HG03066 (cell line): ENCODE measurements around the gene MT1G.
A peak's percentile ranks its signal among the peaks of the same experiment; 100 is the strongest.
"Not testable (repeated sequence)": the region's sequence is repeated elsewhere in the genome, so short reads cannot be mapped to it uniquely, and the experiment has no call there.

Experiments
- ATAC-seq: cut with Tn5 transposase; IDR thresholded peaks from one replicate; pipeline ENCODE4 v1.9.1; 2021; ENCODE audit warnings: low read depth; ENCODE audit not compliant: unreplicated experiment

Gene MT1G

DNA sequence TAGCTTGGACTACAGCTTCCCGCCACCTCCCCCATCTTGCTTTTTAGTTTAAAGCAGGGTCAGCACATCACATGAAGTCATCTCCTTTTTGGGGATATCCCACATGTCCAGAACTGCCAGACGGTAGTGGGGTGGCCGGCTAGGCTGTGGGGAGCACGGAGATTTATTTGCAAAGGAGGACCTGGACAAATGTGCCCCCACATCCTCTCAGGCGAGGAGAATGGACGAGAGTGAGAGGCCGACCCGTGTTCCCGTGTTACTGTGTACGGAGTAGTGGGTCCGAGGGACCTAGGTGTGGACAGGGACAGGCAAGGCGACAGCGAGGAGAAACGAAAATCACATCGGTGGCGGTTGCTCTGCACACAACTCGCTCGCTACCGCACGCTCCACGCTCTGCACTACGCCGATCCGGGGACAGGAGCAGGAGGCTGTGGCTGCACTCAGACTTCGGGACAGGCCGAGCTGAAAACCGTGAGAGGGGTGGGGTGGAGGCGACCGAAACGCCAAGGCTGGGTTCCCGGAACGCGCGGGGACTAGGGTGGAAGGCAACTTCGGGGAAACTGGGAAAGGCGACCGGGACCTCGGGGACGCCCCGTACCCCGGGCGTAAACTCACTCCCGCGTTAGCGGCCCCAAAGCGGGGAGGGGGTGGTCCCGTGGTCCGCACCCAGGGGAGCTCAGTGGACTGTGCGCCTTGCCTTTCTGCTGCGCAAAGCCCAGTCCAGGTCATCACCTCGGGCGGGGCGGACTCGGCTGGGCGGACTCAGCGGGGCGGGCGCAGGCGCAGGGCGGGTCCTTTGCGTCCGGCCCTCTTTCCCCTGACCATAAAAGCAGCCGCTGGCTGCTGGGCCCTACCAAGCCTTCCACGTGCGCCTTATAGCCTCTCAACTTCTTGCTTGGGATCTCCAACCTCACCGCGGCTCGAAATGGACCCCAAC, 29.8 kb downstream of the MT1G start, which contains the start of gene MT1A:
MT1A (plus strand) TSS at position 853 of the 937 bp plus-strand sequence; CDS start at position 926, 73 bp downstream.
- ATAC-seq = no peak

DNA sequence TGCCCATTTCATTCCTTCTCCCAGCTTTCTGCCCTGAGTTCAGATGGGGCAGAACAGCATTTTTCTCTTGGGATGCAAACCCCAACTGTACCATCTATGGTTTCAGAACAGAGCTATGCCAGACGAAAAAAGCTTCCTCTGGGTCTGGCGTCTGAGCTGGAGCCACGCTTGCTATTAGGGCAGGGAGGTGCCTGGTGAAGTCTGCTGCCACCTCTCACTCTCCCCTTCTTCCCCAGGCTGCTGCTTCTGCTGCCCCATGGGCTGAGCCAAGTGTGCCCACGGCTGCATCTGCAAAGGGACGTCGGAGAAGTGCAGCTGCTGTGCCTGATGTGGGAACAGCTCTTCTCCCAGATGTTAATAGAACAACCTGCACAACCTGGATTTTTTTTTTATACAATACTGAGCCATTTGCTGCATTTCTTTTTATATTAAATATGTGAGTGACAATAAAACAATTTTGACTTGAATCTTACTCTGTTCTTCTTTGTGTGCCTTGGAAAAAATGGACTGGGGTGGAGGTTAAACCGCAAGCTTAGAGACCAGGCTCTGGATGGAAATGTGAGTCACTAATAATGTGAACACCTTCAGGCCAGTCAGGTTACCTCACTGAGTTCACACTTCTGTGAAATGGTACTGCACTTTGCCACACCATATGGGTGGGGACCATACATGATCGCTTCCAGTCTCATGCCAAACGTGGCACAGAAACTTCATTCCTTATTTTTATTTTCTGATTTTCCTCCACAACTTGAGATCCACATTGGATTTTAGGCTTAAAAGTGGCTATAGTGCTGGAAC, 31.1 kb downstream of the MT1G start:
- no peak for ATAC-seq

DNA sequence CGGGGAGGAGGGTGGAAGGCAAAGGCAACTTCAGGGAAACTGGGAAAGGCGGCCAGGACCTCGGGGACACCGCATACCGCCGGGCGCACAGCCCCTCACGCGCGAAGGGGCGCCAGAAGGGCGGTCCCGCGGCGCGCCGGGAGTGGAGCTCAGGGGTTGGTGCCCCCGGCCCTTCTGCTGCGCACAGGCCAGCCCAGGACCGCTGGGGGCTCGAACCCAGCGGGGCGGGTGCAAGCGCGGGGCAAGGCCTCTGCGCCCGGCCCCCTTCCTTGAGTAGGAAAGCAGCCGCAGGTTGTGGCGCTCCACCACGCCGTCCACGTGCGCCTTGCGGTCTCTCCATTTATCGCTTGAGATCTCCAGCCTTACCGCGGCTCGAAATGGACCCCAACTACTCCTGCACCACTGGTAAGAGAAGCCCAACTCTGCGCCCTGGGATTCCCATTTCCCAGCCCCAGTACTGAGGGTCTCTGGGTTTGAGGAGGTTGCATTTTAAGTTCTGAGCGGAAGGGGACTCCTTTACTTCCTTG, 32.4 kb downstream of the MT1G start:
- ATAC-seq = no peak

DNA sequence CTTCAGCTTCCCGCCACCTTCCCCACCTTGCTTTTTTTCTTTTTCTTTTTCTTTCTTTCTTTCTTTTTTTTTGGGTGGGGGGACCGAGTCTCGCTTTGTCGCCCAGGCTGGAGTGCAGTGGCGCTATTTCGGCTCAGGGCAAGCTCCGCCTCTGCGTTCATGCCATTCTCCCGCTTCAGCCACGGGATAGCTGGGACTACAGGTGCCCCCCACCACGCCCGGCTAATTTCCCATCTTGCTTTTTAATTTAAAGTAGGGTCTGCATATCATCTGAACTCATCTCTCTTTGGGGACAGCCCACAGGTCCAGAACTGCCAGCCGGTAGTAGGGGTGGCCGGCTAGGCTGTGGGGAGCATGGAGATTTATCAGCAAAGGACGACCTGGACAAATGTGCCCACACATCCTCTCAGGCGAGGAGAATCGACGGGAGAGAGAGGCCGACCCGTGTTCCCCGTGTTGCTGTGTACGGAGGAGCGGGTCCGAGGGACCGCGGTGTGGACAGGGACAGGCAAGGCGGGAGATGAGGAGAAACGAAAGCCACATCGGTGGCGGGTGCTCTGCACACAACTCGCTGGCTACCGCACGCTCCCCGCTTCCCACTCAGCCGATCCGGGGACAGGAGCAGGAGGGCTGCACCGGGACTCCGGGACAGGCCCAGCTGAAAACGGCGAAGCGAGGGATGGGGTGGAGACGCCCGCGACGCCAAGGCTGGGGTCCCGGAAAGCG, 33.0 kb downstream of the MT1G start:
- no peak for ATAC-seq

DNA sequence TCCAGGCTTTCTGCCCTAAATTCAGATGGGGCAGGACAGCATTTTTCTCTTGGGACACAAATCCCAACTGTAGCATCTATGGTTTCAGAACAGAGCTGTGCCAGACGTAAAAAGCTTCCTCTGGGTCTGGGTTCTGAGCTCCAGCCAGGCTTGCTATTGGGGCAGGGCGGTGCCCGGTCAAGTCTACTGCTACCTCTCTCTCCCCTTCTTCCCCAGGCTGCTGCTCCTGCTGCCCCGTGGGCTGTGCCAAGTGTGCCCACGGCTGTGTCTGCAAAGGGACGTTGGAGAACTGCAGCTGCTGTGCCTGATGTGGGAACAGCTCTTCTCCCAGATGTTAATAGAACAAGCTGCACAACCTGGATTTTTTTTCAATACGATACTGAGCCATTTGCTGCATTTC, 34.3 kb downstream of the MT1G start:
- ATAC-seq = no peak

DNA sequence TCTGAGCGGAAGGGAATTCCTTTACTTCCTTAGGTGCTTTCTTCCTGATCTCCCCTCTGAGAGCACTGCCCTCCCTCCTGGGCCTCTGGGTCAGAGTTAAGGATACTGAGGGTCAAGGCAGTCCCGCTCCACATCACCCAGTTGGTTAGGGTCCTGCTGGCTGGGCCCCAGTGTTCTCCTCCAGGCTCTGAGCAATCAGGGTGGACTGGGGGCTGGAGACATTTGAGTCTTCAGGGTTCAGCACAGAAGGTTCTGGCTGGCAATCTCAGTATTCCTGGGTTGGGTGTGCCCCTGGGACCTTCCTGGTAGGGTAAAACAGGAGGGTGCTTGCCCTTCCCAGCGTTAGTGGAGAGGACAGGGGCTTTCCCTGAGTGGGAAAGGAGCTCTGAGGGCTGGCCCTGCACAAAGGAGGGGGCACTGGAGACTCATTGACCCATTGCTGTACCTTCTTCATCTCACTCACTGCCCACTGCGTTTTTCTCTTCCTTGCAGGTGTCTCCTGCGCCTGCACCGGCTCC, 35.0 kb downstream of the MT1G start:
- no peak for ATAC-seq

DNA sequence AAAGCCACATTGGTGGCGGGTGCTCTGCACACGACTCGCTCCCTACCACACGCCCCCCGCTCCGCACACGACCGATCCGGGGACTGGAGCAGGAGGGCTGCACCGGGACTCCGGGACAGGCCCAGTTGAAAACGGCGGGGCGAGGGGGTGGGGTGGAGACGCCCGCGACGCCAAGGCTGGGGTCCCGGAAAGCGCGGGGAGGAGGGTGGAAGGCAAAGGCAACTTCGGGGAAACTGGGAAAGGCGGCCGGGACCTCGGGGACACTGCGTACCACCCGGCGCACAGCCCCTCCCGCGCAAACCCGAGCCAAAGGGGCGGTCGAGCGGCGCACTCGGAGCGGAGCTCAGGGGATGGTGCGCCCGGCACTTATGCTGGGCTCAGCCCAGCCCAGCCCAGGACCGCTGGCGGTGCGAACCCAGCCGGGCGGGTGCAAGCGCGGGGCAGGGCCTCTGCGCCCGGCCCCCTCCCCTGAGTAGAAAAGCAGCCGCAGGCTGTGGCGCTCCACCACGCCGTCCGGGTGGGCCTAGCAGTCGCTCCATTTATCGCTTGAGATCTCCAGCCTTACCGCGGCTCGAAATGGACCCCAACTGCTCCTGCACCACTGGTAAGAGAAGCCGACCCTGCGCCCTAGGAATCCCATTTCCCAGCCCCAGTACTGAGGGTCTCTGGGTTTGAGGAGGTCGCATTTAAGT, 35.6 kb downstream of the MT1G start, which contains the start of gene MT1M:
MT1M (plus strand) TSS at position 504 of the 692 bp plus-strand sequence; CDS start at position 577, 73 bp downstream.
- ATAC-seq = no peak

DNA sequence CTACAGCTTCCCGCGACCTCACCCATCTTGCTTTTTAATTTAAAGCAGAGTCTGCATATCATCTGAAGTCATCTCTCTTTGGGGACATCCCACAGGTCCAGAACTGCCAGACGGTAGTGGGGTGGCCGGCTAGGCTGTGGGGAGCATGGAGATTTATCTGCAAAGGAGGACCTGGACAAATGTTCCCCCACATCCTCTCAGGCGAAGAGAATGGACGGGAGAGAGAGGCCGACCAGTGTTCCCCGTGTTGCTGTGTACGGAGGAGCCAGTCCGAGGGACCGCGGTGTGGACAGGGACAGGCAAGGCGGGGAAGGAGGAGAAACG, 36.1 kb downstream of the MT1G start:
- ATAC-seq = no peak

DNA sequence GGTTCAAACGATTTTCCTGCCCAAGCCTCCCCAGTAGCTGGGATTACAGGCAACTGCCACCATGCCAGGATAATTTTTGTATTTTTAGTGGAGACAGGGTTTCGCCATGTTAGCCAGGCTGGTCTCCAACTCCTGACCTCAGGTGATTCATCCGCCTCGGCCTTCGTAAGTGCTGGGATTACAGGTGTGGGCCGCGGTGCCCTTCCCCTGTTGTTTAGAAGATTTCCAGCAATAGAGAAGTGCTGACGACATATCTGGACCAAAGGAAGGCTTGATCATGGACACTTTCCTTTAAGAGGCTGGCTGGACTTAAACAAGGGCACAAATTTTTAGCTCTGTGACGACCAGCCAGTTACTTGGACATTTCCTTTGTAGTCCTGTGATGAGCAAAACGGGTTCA, 36.7 kb downstream of the MT1G start:
- ATAC-seq = no peak

DNA sequence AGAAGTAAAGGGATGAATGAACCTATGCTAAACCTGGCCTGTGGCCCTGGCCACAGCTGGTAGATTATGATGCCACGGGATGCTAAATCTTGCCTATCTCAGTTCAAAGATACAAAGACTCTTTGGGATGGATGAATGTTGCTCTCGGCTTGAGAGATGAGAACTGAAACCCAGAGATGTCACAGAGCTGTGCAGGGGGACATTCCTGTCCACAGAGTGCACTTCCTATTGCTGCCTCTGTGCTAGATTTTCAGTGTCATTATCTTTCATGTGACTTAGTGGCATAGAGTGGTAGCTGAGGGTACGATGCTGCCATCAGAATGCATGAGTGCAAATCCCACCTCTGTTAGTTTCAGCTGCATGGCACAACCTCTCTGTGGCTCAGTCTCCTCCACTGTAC, 37.7 kb downstream of the MT1G start:
- ATAC-seq = peak; percentile 74

DNA sequence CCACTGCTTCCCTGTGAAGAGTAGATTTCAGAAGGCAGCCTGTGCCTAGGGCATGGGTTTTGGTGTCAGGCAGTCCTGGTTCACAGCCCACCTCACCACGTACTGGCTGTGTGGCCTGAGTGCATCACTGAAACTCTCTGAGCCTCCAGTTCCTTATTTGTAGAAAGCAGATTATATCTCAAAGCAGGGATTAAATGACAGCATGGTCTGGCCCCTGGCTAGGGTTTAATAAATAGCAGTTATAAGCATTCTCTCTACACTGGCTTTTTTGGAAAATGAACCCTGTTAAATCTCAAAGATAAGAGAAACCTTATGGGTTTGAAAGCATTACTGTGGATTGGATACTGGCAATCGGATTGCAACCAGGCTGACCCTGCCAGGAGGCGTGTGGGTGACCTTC, 38.3 kb downstream of the MT1G start:
- ATAC-seq = no peak

DNA sequence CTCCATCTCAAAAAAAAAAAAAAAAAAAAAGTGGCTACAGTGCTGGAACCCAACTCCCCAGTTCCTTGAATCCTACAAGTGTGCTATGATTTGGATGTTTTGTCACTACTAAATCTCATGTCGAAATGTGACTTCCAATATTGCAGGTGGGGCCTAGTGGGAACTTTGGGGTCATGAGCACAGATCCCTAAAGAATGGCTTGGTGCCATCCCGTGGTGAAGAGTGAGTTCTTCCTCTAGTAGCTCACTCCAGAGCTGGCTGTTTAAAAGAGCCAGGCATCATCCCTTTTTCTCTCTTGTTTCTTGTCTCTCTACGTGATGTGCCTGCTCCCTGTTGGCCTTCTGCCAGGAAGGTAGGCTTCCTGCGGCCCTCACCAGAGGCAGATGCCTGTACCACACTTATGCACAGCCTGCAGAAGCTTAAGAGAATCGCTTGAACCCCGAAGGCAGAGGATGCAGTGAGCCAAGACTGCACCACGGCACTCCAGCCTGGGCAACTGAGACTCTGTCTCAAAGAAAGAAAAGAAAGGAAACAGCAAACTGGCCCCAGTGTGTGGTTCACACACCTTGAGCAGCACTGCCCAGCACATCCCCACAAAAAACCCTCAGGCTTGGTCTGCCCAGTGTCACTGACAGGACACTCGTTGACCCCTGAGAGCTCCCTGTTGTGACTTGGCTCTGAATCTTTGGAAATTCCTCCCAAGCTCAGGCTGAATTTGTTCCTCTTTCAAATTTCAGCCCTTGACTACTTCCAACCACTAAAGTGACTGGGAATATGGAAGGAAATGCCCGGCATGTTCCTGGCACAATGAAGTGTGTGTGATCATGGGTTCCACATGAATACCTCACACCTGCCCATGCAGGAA, 39.1 kb downstream of the MT1G start:
- no peak for ATAC-seq

DNA sequence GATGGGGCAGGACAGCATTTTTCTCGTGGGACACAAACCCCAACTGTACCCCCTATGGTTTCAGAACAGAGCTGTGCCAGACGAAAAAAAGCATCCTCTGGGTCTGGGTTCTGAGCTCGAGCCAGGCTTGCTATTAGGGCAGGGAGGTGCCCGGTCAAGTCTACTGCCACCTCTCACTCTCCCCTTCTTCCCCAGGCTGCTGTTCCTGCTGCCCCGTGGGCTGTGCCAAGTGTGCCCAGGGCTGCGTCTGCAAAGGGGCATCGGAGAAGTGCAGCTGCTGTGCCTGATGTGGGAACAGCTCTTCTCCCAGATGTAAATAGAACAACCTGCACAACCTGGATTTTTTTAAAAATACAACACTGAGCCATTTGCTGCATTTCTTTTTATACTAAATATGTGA, 41.2 kb downstream of the MT1G start:
- no peak for ATAC-seq

DNA sequence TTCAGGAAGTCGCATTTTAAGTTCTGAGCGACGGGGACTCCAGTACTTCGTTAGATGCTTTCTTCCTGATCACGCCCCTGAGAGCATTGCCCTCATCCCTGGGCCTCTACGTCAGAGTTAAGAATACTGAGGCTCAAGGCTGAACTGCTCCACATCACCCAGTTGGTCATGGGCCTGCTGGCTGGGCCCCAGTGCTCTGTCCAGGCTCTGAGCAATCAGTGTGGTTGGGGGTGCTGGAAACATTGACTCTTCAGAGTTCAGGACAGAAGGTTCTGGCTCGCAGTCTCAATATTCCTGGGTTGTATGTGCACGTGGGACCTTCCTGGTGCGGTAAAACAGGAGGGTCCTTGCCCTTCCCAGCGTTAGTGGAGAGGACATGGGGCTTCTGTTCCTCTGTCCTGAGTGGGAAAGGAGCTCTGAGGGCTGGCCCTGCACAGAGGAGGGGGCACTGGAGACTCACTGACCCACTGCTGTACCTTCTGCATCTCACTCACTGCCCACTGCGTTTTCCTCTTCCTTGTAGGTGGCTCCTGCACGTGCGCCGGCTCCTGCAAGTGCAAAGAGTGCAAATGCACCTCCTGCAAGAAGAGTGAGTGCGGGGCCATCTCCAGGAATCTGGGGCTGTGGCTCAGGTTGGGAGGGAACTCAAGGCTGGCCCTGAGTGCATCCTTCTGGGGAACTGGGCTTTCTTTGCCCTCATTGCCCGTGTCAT, 41.8 kb downstream of the MT1G start:
- no peak for ATAC-seq

DNA sequence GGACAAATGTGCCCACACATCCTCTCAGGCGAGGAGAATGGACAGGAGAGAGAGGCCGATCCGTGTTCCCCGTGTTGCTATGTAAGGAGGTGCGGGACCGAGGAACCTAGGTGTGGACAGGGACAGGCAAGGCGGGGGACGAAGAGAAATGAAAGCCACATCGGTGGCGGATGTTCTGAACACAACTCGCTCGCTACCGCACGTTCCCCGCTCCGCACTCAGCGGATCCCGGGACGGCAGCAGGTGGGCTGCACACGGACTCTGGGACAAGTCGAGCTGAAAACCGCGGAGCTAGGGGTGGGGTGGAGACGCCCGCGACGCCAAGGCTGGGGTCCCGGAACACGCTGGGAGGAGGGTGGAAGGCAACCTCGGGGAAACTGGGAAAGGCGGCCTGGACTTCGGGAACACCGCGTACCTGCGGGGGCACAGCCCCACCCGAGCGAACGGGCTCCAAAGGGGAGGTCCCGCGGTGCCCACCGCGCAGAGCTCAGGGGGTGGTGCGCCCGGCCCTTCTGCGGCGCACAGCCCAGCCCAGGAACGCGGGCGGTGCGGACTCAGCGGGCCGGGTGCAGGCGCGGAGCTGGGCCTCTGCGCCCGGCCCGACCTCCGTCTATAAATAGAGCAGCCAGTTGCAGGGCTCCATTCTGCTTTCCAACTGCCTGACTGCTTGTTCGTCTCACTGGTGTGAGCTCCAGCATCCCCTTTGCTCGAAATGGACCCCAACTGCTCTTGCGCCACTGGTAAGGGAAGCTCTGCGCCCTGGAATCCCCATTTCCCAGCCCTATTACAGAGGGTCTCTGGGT, 42.5 kb downstream of the MT1G start, which contains the start of gene MT1E:
MT1E (plus strand) TSS at position 642 of the 803 bp plus-strand sequence; CDS start at position 713, 71 bp downstream.
- ATAC-seq = no peak

DNA sequence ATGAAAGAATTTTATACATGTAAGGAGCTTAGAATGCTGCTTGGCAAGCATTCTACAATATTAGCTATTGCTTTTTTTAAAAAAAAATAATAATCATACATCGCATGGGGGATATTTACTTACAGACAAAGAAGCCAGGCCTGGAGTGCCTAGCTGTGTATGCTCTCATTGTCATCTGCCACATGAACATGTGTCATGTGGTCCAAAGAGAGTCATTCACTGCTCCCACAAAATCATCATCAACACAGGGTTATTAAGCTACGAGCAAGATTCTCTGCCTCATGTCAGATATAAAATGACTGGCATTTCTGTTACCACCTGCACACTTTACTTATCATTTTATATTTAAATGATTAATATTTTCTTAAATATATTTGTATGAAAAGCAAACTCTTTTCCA, 44.2 kb downstream of the MT1G start:
- ATAC-seq = no peak

DNA sequence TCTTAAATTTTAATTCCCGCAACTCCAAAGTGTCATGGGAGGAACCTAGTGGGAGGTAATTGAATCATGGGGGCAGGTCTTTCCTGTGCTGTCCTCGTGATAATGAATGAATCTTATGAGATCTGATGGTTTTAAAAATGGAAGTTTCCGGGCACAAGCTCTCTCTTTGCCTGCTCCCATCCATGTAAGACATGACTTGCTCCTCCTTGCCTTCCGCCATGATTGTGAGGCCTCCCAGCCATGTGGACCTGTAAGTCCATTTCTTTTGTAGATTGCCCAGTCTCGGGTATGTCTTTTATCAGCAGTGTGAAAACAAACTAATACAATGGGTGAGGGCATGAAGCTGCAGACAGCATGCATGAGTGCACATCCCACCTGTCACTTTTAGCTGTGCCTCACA, 44.7 kb downstream of the MT1G start:
- not testable (repeated sequence) for ATAC-seq
